Measurements from ENCODE around the gene RTN1. TPM values are rescaled to one million over a fixed set of nuclear protein-coding genes. Genes with fewer than 3 reads are reported as not detected.

Gene RTN1
- total and polyA plus RNA-seq, 3 experiments from 2014 or later, result 0.13 TPM; not detected in 2

DNA sequence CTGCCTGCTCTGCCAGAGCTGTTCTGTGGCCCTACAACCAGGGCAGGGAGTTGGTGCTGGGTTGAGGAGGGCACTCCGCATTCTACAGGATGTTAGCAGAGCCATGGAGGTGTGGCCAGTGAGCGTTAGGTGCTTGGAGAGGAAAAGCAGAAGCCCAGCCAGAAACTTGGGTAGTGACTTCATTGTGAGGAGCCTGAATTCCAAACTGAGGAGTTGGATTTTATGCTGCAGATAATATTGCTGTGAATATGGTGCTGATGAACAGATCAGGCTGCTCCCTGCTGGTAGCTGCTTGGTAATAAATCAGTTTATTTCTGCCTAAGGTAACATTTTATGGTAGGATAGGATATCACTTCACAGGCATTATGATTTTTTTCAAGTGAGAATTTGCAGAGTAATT lies 286.8 kb downstream of the RTN1 start:
- Histone ChIP-seq H3K27ac (ENCODE audit: low read depth, low read length) (no peak overlapping the region), H3K36me3 (ENCODE audit: insufficient read depth, low read length) (no peaks in the 10 kb centered on the region), H3K4me3 (ENCODE audit: low read length) (no peak overlapping the region), H3K27me3 (ENCODE audit: insufficient read depth, low read length, poor library complexity, severe bottlenecking) (no peaks in the 10 kb centered on the region), H3K9me3 (ENCODE audit: low read length) (no peaks in the 10 kb centered on the region), H3K4me1 (ENCODE audit: insufficient read depth, low read length) (no peaks in the 10 kb centered on the region)
- Mint-ChIP-seq H3K9me3 (no peaks in the 10 kb centered on the region), H3K36me3 (no peaks in the 10 kb centered on the region), H3K27ac (no peak overlapping the region), H3K27me3 (peaks cover 2 to 16% of the 10 kb centered on the region in 2 donors), H3K4me3 (no peak overlapping the region), H3K4me1 (peaks cover 11 to 15% (median 13%) of the 10 kb centered on the region in 3 donors)
- CTCF ChIA-PET, result interaction anchor here (1.4 kb wide), 1 partner anchor 10 kb away, joined by 3 read pairs; no protein-coding TSS in a partner anchor
- POLR2A ChIA-PET, result no interaction called here
- DNase-seq, result no peak

DNA sequence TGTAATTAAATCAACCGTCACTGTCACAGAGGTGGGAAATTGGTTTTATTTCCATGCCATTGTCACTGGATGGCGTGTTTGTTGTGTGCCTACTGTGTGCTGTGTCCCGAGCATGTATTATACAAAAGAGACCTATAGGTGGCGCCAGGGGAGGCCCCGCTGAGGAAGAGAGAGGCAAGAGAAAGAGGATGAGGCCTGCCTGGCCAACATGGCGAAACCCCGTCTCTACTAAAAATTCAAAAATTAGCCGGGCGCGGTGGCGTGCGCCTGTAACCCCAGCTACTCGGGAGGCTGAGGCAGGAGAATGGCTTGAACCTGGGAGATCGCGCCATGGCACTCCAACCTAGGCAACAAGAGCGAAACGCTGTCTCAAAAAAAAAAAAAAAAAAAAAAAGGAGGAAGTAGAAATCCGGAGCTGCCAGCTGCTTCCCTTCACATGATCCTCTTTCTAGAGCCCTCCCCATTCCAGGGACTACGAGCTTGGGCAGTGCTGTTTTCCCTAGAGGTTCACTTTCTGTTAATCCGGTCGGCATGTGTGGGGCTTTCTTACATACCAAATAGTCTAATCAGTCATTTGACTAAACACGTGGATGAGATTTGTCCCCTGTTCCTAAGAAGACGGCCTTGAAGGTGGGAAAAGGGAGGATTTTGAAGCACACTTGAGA lies 287.6 kb downstream of the RTN1 start:
- Histone ChIP-seq H3K9me3 (ENCODE audit: low read length) (no peaks in the 10 kb centered on the region), H3K36me3 (ENCODE audit: insufficient read depth, low read length) (no peaks in the 10 kb centered on the region), H3K27ac (ENCODE audit: low read depth, low read length) (no peak overlapping the region), H3K4me1 (ENCODE audit: insufficient read depth, low read length) (no peaks in the 10 kb centered on the region), H3K4me3 (ENCODE audit: low read length) (no peak overlapping the region), H3K27me3 (ENCODE audit: insufficient read depth, low read length, poor library complexity, severe bottlenecking) (no peaks in the 10 kb centered on the region)
- CTCF ChIA-PET, result no interaction called here
- Mint-ChIP-seq H3K4me3 (no peak overlapping the region), H3K27ac (no peak overlapping the region), H3K4me1 (peaks cover 11 to 15% (median 13%) of the 10 kb centered on the region in 3 donors), H3K36me3 (no peaks in the 10 kb centered on the region), H3K27me3 (peaks cover 2 to 20% of the 10 kb centered on the region in 2 donors), H3K9me3 (no peaks in the 10 kb centered on the region)
- POLR2A ChIA-PET, result no interaction called here
- DNase-seq, result no peak

DNA sequence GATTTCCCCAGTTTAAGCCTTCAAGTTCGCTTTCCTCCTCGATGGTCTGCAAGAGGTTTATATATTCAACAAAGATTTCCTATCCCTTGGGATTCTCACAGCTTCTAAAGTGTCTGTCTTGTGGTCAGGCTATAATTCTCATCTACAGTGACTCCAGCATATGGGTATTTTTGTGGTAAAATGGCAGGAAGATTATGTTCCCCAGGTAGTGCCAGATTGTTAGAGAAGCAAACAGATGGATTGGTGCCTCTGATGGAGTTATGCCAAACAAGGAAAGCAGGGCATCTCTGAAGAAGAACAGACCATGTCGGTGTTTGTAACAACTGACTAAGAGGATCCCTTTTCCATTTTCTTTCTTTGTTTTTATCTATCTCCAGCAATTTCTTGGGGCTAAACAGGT lies 288.4 kb downstream of the RTN1 start:
- Histone ChIP-seq H3K36me3 (ENCODE audit: insufficient read depth, low read length) (no peaks in the 10 kb centered on the region), H3K4me3 (ENCODE audit: low read length) (no peak overlapping the region), H3K9me3 (ENCODE audit: low read length) (no peaks in the 10 kb centered on the region), H3K4me1 (ENCODE audit: insufficient read depth, low read length) (no peaks in the 10 kb centered on the region), H3K27ac (ENCODE audit: low read depth, low read length) (no peak overlapping the region), H3K27me3 (ENCODE audit: insufficient read depth, low read length, poor library complexity, severe bottlenecking) (no peaks in the 10 kb centered on the region)
- CTCF ChIA-PET, result no interaction called here
- Mint-ChIP-seq H3K4me3 (no peak overlapping the region), H3K27ac (peak overlapping the region in 1 of 8 donors; percentile 3), H3K27me3 (peaks cover 2 to 25% of the 10 kb centered on the region in 2 donors), H3K4me1 (peaks cover 9 to 13% (median 12%) of the 10 kb centered on the region in 3 donors), H3K9me3 (no peaks in the 10 kb centered on the region), H3K36me3 (no peaks in the 10 kb centered on the region)
- no peak for DNase-seq
- POLR2A ChIA-PET, result no interaction called here

DNA sequence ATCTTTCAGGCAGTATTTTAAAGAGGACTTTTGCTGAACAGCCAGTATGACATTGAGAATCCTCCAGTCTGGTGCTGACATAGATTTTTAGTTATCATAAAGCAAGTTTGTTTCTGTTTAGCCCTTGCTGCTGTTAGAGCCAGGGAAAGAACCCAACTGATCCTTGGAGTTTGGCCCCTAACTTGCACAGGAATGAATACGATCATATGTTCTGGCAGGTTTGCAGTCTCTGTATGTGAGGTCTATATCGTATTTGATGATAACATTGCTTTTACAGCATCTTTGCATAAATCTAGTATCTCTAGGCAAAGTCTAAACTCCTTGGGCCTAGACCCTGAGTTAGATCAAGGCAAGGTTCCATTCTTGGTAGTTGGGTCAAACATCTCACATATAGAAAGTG lies 289.7 kb downstream of the RTN1 start:
- Mint-ChIP-seq H3K27me3 (peaks cover 7 to 28% of the 10 kb centered on the region in 2 donors), H3K27ac (no peak overlapping the region), H3K4me1 (peaks cover 7 to 12% (median 11%) of the 10 kb centered on the region in 3 donors), H3K9me3 (no peaks in the 10 kb centered on the region), H3K4me3 (no peak overlapping the region), H3K36me3 (no peaks in the 10 kb centered on the region)
- Histone ChIP-seq H3K9me3 (ENCODE audit: low read length) (no peaks in the 10 kb centered on the region), H3K27me3 (ENCODE audit: insufficient read depth, low read length, poor library complexity, severe bottlenecking) (no peaks in the 10 kb centered on the region), H3K4me1 (ENCODE audit: insufficient read depth, low read length) (peaks cover 8% of the 10 kb centered on the region), H3K27ac (ENCODE audit: low read depth, low read length) (no peak overlapping the region), H3K4me3 (ENCODE audit: low read length) (no peak overlapping the region), H3K36me3 (ENCODE audit: insufficient read depth, low read length) (no peaks in the 10 kb centered on the region)
- POLR2A ChIA-PET, result no interaction called here
- CTCF ChIA-PET, result no interaction called here
- no peak for DNase-seq

DNA sequence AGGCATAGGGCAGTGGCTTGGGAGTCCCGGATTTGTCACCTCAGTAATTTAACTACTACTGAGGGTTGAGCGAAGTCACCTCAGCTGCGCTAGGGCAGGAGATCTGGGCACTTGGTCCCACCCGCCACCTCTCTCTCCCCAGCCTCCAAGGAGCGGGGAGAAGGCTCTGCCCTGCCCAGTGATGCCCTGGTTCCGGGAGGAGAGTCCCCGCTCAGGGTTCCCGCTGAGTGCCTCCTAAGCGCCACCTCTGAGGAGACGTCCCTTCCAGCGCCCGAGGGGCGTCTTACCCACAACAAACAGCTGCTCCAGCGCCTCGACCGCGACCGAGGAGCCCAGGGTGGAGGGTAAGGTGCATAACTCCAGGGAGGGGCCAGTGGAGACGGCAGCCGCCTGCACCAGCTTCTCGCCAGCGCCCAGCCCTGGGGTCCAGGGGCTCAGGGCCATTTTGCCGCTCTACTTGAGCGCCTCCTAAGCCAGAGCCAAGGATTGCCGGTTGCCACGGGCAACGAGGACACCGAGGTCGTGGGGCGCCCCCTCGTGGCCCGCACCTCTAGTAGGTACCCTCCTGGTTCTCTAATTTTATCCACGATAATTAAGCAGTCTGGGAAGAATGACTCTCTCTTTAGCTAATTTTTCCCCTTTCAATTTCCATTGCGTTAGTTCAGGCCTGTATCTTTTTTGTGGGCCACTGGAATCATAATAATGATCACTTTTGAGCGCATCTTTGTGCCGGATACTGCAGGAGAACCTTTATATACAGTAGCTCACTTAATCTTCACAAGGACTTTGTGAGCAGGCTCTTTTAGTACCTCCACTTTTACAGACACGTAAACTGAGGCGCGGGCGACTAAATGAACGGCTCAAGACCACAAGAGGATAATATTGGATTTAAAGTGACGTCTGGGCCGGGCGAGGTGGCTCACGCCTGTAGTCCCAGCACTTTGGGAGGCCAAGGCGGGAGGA lies 294.0 kb downstream of the RTN1 start, which contains the start of gene CCDC175:
TSS of gene CCDC175 (minus strand) at position 481 of the 963 bp plus-strand sequence. CDS start at position 444, 37 bp downstream.
- CTCF ChIA-PET, result interaction anchor here (0.5 to 3.7 kb wide), 23 partner anchors 9 to 1469 kb away, joined by 3 to 19 read pairs (median 4); partner anchors contain the start of genes DAAM1, JKAMP and L3HYPDH
- no peaks in the 10 kb centered on the region for H3K36me3 Mint-ChIP-seq
- peak; percentile 69 to 89 (median 71) for DNase-seq
- Histone ChIP-seq H3K27me3 (ENCODE audit: insufficient read depth, low read length, poor library complexity, severe bottlenecking) (no peaks in the 10 kb centered on the region), H3K9me3 (ENCODE audit: low read length) (no peaks in the 10 kb centered on the region), H3K36me3 (ENCODE audit: insufficient read depth, low read length) (no peaks in the 10 kb centered on the region), H3K27ac (ENCODE audit: low read depth, low read length) (no peak within 1 kb of the TSS), H3K4me1 (ENCODE audit: insufficient read depth, low read length) (peaks cover 8% of the 10 kb centered on the region), H3K4me3 (ENCODE audit: low read length) (peak within 1 kb of the TSS; percentile 64)
- H3K4me1 Mint-ChIP-seq, result peaks cover 7 to 12% (median 10%) of the 10 kb centered on the region in 3 donors
- H3K4me3 Mint-ChIP-seq, result peak within 1 kb of the TSS; percentile 49 to 91 (median 75)
- H3K27ac Mint-ChIP-seq, result peak within 1 kb of the TSS in 2 of 8 donors; percentile 32 to 63
- peaks cover 5 to 26% of the 10 kb centered on the region in 2 donors for H3K27me3 Mint-ChIP-seq
- no peaks in the 10 kb centered on the region for H3K9me3 Mint-ChIP-seq
- POLR2A ChIA-PET, result no interaction called here

DNA sequence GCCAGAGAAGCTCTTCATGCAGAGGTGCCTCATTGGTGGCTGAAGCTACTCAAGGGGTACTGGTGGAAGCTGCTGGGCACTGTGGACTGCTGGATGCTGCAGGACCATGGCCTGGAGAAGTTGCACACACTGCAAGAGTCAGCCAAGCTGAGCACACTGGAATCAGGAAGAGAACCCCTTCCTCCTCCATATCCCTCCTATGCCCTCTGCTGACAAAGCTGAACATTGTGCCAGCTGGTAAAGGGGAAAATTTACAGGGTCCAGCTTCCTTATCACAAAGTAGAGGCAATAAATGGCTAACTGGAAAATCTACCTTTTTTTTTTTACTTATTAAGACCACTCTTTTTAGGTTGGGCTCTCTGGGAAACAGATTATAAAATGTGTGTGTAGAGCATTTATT lies 300.5 kb downstream of the RTN1 start:
- peaks cover 6 to 40% of the 10 kb centered on the region in 2 donors for H3K27me3 Mint-ChIP-seq
- H3K27ac Mint-ChIP-seq, result no peak overlapping the region
- Histone ChIP-seq H3K4me3 (ENCODE audit: low read length) (no peak overlapping the region), H3K36me3 (ENCODE audit: insufficient read depth, low read length) (no peaks in the 10 kb centered on the region), H3K27ac (ENCODE audit: low read depth, low read length) (no peak overlapping the region), H3K9me3 (ENCODE audit: low read length) (no peaks in the 10 kb centered on the region), H3K27me3 (ENCODE audit: insufficient read depth, low read length, poor library complexity, severe bottlenecking) (no peaks in the 10 kb centered on the region), H3K4me1 (ENCODE audit: insufficient read depth, low read length) (no peaks in the 10 kb centered on the region)
- no peaks in the 10 kb centered on the region for H3K9me3 Mint-ChIP-seq
- H3K4me3 Mint-ChIP-seq, result no peak overlapping the region
- DNase-seq, result no peak
- POLR2A ChIA-PET, result no interaction called here
- no peaks in the 10 kb centered on the region for H3K4me1 Mint-ChIP-seq
- H3K36me3 Mint-ChIP-seq, result no peaks in the 10 kb centered on the region
- CTCF ChIA-PET, result no interaction called here

DNA sequence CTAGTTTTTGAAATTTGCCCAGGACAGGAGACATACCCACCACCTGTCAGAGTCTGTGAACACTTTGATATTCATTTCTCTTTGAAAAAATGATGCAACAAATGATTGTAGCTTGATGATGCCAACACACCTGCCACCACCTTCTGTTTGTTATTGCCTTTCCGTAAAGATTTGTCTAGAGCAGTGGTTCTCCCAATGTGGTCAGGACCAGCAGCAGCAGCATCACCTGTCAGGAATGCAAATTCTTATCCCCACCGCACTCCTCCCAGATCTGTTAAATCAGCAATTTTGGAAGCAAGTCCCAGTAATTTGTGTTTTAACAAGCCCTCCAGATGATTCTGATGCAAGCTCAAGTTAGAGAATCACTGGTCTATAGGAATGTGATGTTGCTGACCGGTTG lies 303.9 kb downstream of the RTN1 start:
- no peak overlapping the region for H3K27ac Mint-ChIP-seq
- DNase-seq, result no peak
- H3K36me3 Mint-ChIP-seq, result no peaks in the 10 kb centered on the region
- Histone ChIP-seq H3K4me3 (ENCODE audit: low read length) (no peak overlapping the region), H3K36me3 (ENCODE audit: insufficient read depth, low read length) (no peaks in the 10 kb centered on the region), H3K9me3 (ENCODE audit: low read length) (no peaks in the 10 kb centered on the region), H3K4me1 (ENCODE audit: insufficient read depth, low read length) (no peaks in the 10 kb centered on the region), H3K27me3 (ENCODE audit: insufficient read depth, low read length, poor library complexity, severe bottlenecking) (no peaks in the 10 kb centered on the region), H3K27ac (ENCODE audit: low read depth, low read length) (no peak overlapping the region)
- CTCF ChIA-PET, result interaction anchor here (3.8 kb wide), 1 partner anchor 10 kb away, joined by 19 read pairs; the partner anchor contains the start of gene CCDC175
- POLR2A ChIA-PET, result no interaction called here
- peaks cover 6 to 40% of the 10 kb centered on the region in 2 donors for H3K27me3 Mint-ChIP-seq
- H3K4me1 Mint-ChIP-seq, result no peaks in the 10 kb centered on the region
- no peaks in the 10 kb centered on the region for H3K9me3 Mint-ChIP-seq
- no peak overlapping the region for H3K4me3 Mint-ChIP-seq

DNA sequence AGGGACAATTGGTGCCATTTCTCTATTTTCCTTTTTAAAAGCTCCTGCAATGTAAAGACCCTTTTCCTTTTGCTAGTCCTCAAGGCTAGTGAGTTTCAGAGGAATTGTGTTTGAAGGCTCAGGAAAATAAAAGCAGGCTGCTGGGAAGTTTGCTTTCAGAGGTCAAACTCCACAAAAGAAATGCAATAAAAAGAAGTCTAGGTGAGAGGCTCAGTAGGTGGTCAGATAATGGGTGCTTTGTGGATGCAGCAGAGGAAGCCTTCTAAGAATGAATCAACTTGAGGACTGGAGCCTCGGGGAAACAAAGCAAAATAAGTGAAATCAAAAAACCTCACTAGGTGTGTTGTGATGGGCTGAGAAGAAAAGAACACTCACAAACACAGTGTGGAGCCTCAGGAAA lies 304.3 kb downstream of the RTN1 start:
- H3K4me3 ChIP-seq (ENCODE audit: low read length), result no peak overlapping the region
- no peaks in the 10 kb centered on the region for H3K36me3 Mint-ChIP-seq
- POLR2A ChIA-PET, result no interaction called here
- H3K4me1 Mint-ChIP-seq, result no peaks in the 10 kb centered on the region
- H3K27ac Mint-ChIP-seq, result no peak overlapping the region
- no peak overlapping the region for H3K27ac ChIP-seq (ENCODE audit: low read depth, low read length)
- H3K27me3 ChIP-seq (ENCODE audit: insufficient read depth, low read length, poor library complexity, severe bottlenecking), result no peaks in the 10 kb centered on the region
- DNase-seq, result no peak
- CTCF ChIA-PET, result interaction anchor here (3.8 kb wide), 1 partner anchor 11 kb away, joined by 19 read pairs; the partner anchor contains the start of gene CCDC175
- no peaks in the 10 kb centered on the region for H3K9me3 ChIP-seq (ENCODE audit: low read length)
- no peaks in the 10 kb centered on the region for H3K4me1 ChIP-seq (ENCODE audit: insufficient read depth, low read length)
- peaks cover 6 to 38% of the 10 kb centered on the region in 2 donors for H3K27me3 Mint-ChIP-seq
- H3K4me3 Mint-ChIP-seq, result no peak overlapping the region
- H3K9me3 Mint-ChIP-seq, result no peaks in the 10 kb centered on the region
- H3K36me3 ChIP-seq (ENCODE audit: insufficient read depth, low read length), result no peaks in the 10 kb centered on the region

Data from CD8-positive, alpha-beta memory T cell (primary cell).